Stomach (tissue), 4 donors: Measurements from ENCODE around the gene RNASET2.

ENCODE experiments used
- CTCF ChIP-seq, 7 experiments: fragments of 450-650 bp in 4 of 7; fragments of 200-600 bp in 3 of 7; sonication (generic) in 3 of 7; IDR thresholded peaks; one replicate each; pipeline ENCODE4 v1.5.1; 2016 to 2019; ENCODE audit warnings: antibody characterized with exemption in 7 of 7, control low read depth in 2 of 7, mild to moderate bottlenecking in 1 of 7
- POLR2A ChIP-seq, 4 donors: fragments of 450-650 bp; IDR thresholded peaks; one replicate each; pipeline ENCODE4 v1.6.1; 2016; ENCODE audit warnings: antibody characterized with exemption in 4 of 4, control low read depth in 2 of 4, mild to moderate bottlenecking in 1 of 4, moderate library complexity in 1 of 4

GRCh38 chr6:166952121-166952520 lies 4.2 kb downstream of the RNASET2 start:
- TF ChIP-seq CTCF (IDR thresholded peaks at IDR 0.05) (no peak), POLR2A (IDR thresholded peaks at IDR 0.05) (no peak)
